Endothelial cell of umbilical vein (primary cell): ENCODE data around the gene ARFGEF3. TPM values are rescaled to one million over a fixed set of nuclear protein-coding genes. Genes with fewer than 3 reads are reported as not detected.

Experiments used
- BruUV-seq: library from RNA; stranded (reverse); fragments of 400-500 nt; replicated peaks from 2 replicates; lab custom pipeline; 2021; lab: Mats Ljungman, UMichigan
- CTCF ChIA-PET: fragments of 300-600, 350-600 bp; sonication (Branson Sonifier 250); formaldehyde crosslinking; loops from one replicate; lab custom pipeline; 2021; ENCODE audit warnings: antibody characterized with exemption, inconsistent platforms; lab: Charles Lee
- POLR2A ChIA-PET: fragments of 300-600, 350-600 bp; sonication (Branson Sonifier 250); formaldehyde crosslinking; loops from one replicate; lab custom pipeline; 2021; ENCODE audit warnings: antibody characterized with exemption, inconsistent platforms; lab: Charles Lee
- DNase-seq: peaks from one replicate; pipeline ENCODE4 v3.0.0-alpha.2; 2011; ENCODE audit warnings: low read depth, low spot score
- FAIRE-seq: peaks from 2 replicates; lab custom pipeline; 2011; peaks lifted over from hg19 to GRCh38; lab: Jason Lieb, UNC
- H2AFZ ChIP-seq: 2 replicates; pipeline ENCODE4 v1.6.0; 2012; ENCODE audit warnings: low read depth, low read length, control low read depth, inconsistent platforms
- H3K27ac ChIP-seq: 2 replicates; pipeline ENCODE4 v1.5.1; 2011; ENCODE audit warnings: low read depth, mild to moderate bottlenecking, control low read depth, low read length, moderate library complexity; ENCODE audit not compliant: insufficient read depth
- H3K27me3 ChIP-seq, 2 experiments: 2 replicates each; pipeline versions ENCODE4 v1.6.0 to v1.6.1; 2011; ENCODE audit warnings: low read length in 2 of 2, mixed read lengths in 1 of 2; ENCODE audit not compliant: control insufficient read depth in 2 of 2, insufficient read depth in 2 of 2
- H3K36me3 ChIP-seq, 2 experiments: 2 replicates in 1 of 2; 3 replicates in 1 of 2; pipeline ENCODE4 v1.5.1; 2011; ENCODE audit warnings: low read length in 2 of 2, mild to moderate bottlenecking in 1 of 2, moderate library complexity in 1 of 2; ENCODE audit not compliant: control insufficient read depth in 2 of 2, insufficient read depth in 2 of 2; ENCODE audit errors: extremely low read depth in 1 of 2
- H3K4me1 ChIP-seq: 3 replicates; pipeline ENCODE4 v1.5.1; 2011; ENCODE audit warnings: mild to moderate bottlenecking, low read length; ENCODE audit not compliant: control insufficient read depth, insufficient read depth; ENCODE audit errors: extremely low read depth
- H3K4me2 ChIP-seq: 2 replicates; pipeline ENCODE4 v1.6.1; 2011; ENCODE audit warnings: low read length, control low read depth, mixed read lengths; ENCODE audit not compliant: insufficient read depth
- H3K4me3 ChIP-seq, 3 experiments: fragments of 200-600 bp in 1 of 3; sonication (generic), shearing (Covaris generic) in 1 of 3; replicated peaks in 1 of 3; 2 replicates each; pipeline ENCODE4 v1.5.1; 2011 to 2016; ENCODE audit warnings: control low read depth in 3 of 3, low read length in 3 of 3, mild to moderate bottlenecking in 2 of 3, inconsistent platforms in 1 of 3, low read depth in 1 of 3, moderate library complexity in 1 of 3; ENCODE audit not compliant: insufficient read depth in 1 of 3
- H3K79me2 ChIP-seq: 2 replicates; pipeline ENCODE4 v1.6.0; 2012; ENCODE audit warnings: low read length, inconsistent platforms; ENCODE audit not compliant: control insufficient read depth, insufficient read depth
- H3K9ac ChIP-seq: replicated peaks from 2 replicates; pipeline ENCODE3; 2011; ENCODE audit warnings: low read length, control low read depth; ENCODE audit not compliant: insufficient read depth; ENCODE audit errors: extremely low read depth
- H3K9me1 ChIP-seq: replicated peaks from 3 replicates; pipeline ENCODE4 v1.6.0; 2011; ENCODE audit warnings: mild to moderate bottlenecking, low read length; ENCODE audit not compliant: control insufficient read depth, insufficient read depth; ENCODE audit errors: extremely low read depth
- H3K9me3 ChIP-seq: replicated peaks from 2 replicates; pipeline ENCODE4 v1.5.1; 2012; ENCODE audit warnings: low read length, inconsistent platforms; ENCODE audit not compliant: control insufficient read depth, insufficient read depth
- H4K20me1 ChIP-seq: replicated peaks from 2 replicates; pipeline ENCODE3; 2011; ENCODE audit warnings: mild to moderate bottlenecking, low read length; ENCODE audit not compliant: control insufficient read depth, insufficient read depth; ENCODE audit errors: extremely low read depth
- CTCF ChIP-seq, 2 donors: IDR thresholded peaks; 1 replicate in 1 of 2; 2 replicates in 1 of 2; pipeline ENCODE4 v1.5.1; 2011; ENCODE audit warnings: low read length in 2 of 2, mild to moderate bottlenecking in 2 of 2, moderate library complexity in 2 of 2, control low read depth in 1 of 2, inconsistent platforms in 1 of 2, low read depth in 1 of 2; ENCODE audit not compliant: insufficient read depth in 1 of 2; ENCODE audit errors: extremely low read depth in 1 of 2
- EZH2 ChIP-seq: IDR thresholded peaks from 2 replicates; pipeline ENCODE4 v1.6.1; 2012; ENCODE audit warnings: borderline replicate concordance, low read depth, mild to moderate bottlenecking, moderate library complexity, low read length, inconsistent platforms; ENCODE audit not compliant: severe bottlenecking
- FOS ChIP-seq: IDR thresholded peaks from 2 replicates; pipeline ENCODE4 v1.6.1; 2011; ENCODE audit warnings: mild to moderate bottlenecking, low read length, moderate library complexity, borderline replicate concordance; ENCODE audit not compliant: insufficient read depth
- GATA2 ChIP-seq: IDR thresholded peaks from 2 replicates; pipeline ENCODE4 v1.7.0; 2011; ENCODE audit warnings: low read depth, mild to moderate bottlenecking, moderate library complexity, mixed read lengths, low read length; ENCODE audit not compliant: insufficient read length, insufficient read depth
- JUN ChIP-seq: IDR thresholded peaks from 2 replicates; pipeline ENCODE4 v1.6.1; 2011; ENCODE audit warnings: borderline replicate concordance, low read depth; ENCODE audit not compliant: insufficient read length, insufficient read depth
- MAX ChIP-seq: IDR thresholded peaks from 2 replicates; pipeline ENCODE4 v1.6.1; 2011; ENCODE audit not compliant: insufficient read depth, insufficient read length
- MYC ChIP-seq: IDR thresholded peaks from one replicate; pipeline ENCODE4 v1.6.1; 2011; ENCODE audit warnings: mild to moderate bottlenecking, low read depth, low read length
- POLR2A ChIP-seq: IDR thresholded peaks from 2 replicates; pipeline ENCODE4 v1.6.1; 2012; ENCODE audit warnings: low read depth, mild to moderate bottlenecking, control low read depth, low read length
- POLR2AphosphoS5 ChIP-seq: IDR thresholded peaks from 2 replicates; pipeline ENCODE4 v1.6.1; 2012; ENCODE audit warnings: low read depth, mild to moderate bottlenecking, control low read depth, low read length, moderate library complexity; ENCODE audit not compliant: insufficient read depth
- dilution Hi-C: fragments of 300-500 bp; cut with MboI; formaldehyde crosslinking; loops from one replicate; pipeline ENCODE4 v1.15.0; 2019; ENCODE audit warnings: low sequenced_read_pairs; ENCODE audit not compliant: extremely low pct_ligation_motif_present
- intact Hi-C: fragments of 100-400 bp; cut with micrococcal nuclease; formaldehyde crosslinking; loops from one replicate; pipeline ENCODE4 v1.10.0; 2022
- polyA plus RNA-seq, 4 experiments: library from polyadenylated mRNA; depleted of rRNA in 3 of 4; stranded (reverse) in 3 of 4; unstranded in 1 of 4; fragments of >200 nt; gene quantifications; 2 replicates each; pipeline versions ENCODE4 v1.2.1 to v1.2.3, GENCODE V29; 2011 to 2012; ENCODE audit warnings: missing spikeins in 1 of 4
- total RNA-seq: library from RNA; stranded (reverse); gene quantifications from 2 replicates; pipeline ENCODE4 v1.2.3, GENCODE V29; 2021

Gene ARFGEF3
- total and polyA plus RNA-seq, 2 donors (not counting 3 experiments of a cell fraction or from before 2014, with no cell fraction given), result 1.3 to 7.3 TPM

- H3K9ac ChIP-seq, result no peak overlapping the region
- no peak for FAIRE-seq
- no peak overlapping the region for H3K4me3 ChIP-seq
- H3K4me2 ChIP-seq, result no peak overlapping the region
- no peaks in the 10 kb centered on the region for H4K20me1 ChIP-seq
- H2AFZ ChIP-seq, result no peak overlapping the region
- H3K27me3 ChIP-seq, result no peaks in the 10 kb centered on the region
- H3K9me3 ChIP-seq, result no peaks in the 10 kb centered on the region
- peaks cover 5% of the 10 kb centered on the region for H3K4me1 ChIP-seq
- intact Hi-C loops (no loop called here), dilution Hi-C loops (no loop called here)
- no TSS peak for BruUV-seq
- no peak for DNase-seq
- ChIA-PET POLR2A (no interaction called here), CTCF (interaction anchor here (1.2 to 2.2 kb wide), 3 partner anchors 11 to 112 kb away, joined by 3 to 7 read pairs (median 4); no protein-coding TSS in a partner anchor)
- H3K27ac ChIP-seq, result no peak overlapping the region
- H3K36me3 ChIP-seq, result no peaks in the 10 kb centered on the region
- H3K79me2 ChIP-seq, result no peaks in the 10 kb centered on the region
- no peaks in the 10 kb centered on the region for H3K9me1 ChIP-seq
- TF ChIP-seq FOS (no peak), EZH2 (no peak), GATA2 (no peak), POLR2A (no peak), POLR2AphosphoS5 (no peak), MAX (no peak), MYC (no peak)
Observed at GRCh38 chr6:138291036-138291848, 129.5 kb downstream of the ARFGEF3 start.

GRCh38 chr6:138291849-138292181 is 130.1 kb downstream of the ARFGEF3 start:
- H3K4me3 ChIP-seq, result no peak overlapping the region

More at GRCh38 chr6:138291849-138292181, 130.1 kb downstream of the ARFGEF3 start:
- Histone ChIP-seq H4K20me1 (no peaks in the 10 kb centered on the region), H3K4me2 (no peak overlapping the region), H3K36me3 (no peaks in the 10 kb centered on the region), H3K4me1 (peaks cover 5% of the 10 kb centered on the region), H3K9me3 (no peaks in the 10 kb centered on the region), H3K79me2 (no peaks in the 10 kb centered on the region), H3K9ac (no peak overlapping the region), H2AFZ (no peak overlapping the region), H3K27ac (no peak overlapping the region), H3K9me1 (no peaks in the 10 kb centered on the region), H3K27me3 (no peaks in the 10 kb centered on the region)
- dilution Hi-C loops (no loop called here), intact Hi-C loops (no loop called here)
- ChIA-PET CTCF (interaction anchor here (2.2 kb wide), 1 partner anchor 10 kb away, joined by 7 read pairs; no protein-coding TSS in a partner anchor), POLR2A (no interaction called here)
- TF ChIP-seq EZH2, result no peak
- no peak for TF ChIP-seq MAX
- TF ChIP-seq POLR2A, result no peak
- no peak for TF ChIP-seq CTCF (IDR thresholded peaks at IDR 0.05; ENCODE audit: extremely low read depth in 1 of 2, insufficient read depth in 1 of 2, low read depth in 1 of 2, low read length in 2 of 2)
- no peak for TF ChIP-seq POLR2AphosphoS5
- no peak for TF ChIP-seq MYC
- TF ChIP-seq JUN, result no peak
- TF ChIP-seq FOS, result no peak
- no peak for TF ChIP-seq GATA2
- BruUV-seq, result no TSS peak
- no peak for FAIRE-seq
- no peak for DNase-seq
